Cerebellar nuclear complex (tissue), 1 donor: ENCODE measurements around the gene ENTHD1.
"Not testable (repeated sequence)": the region's sequence is repeated elsewhere in the genome, so short reads cannot be mapped to it uniquely, and the experiment has no call there.

Experiments used
- DNase-seq, 2 experiments: peaks; one replicate each; lab custom pipeline; 2025; lab: John Stamatoyannopoulos, UW

The ENTHD1 gene

DNA sequence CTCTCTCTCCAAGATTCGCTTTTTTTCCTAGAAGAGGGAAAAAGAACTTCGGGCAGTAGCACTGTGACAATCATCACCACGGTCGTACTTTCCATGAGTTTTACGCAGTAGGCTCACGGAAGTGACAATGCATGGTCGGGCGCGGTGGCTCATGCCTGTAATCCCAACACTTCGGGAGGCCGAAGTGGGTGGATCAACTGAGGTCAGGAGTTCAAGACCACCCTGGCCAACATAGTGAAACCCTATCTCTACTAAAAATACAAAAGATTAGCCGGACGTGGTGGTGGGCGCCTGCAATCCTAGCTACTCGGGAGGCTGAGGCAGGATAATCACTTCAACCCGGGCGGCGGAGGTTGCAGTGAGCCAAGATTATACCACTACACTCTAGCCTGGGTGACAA is 30.7 kb upstream of the ENTHD1 start:
- DNase-seq = no peak

DNA sequence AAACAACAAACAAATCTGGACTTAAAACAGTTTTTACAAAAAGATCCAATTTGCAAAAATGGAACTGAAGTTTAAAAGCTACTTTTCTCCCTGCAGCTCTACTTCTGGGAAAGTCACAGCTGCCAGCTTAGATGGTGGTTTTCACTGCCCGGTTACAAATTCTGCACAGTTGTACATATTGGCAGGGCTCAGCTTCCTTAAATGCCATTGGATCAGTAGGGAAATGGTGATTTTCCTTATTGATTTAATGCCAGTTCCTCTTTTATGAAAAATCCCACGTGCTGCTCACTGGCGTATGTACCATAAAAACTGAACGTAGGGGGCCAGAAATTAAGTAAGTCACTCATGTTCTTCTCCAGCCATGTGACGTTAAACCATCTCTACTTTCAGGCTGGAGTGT is 30.1 kb upstream of the ENTHD1 start:
- no peak for DNase-seq

DNA sequence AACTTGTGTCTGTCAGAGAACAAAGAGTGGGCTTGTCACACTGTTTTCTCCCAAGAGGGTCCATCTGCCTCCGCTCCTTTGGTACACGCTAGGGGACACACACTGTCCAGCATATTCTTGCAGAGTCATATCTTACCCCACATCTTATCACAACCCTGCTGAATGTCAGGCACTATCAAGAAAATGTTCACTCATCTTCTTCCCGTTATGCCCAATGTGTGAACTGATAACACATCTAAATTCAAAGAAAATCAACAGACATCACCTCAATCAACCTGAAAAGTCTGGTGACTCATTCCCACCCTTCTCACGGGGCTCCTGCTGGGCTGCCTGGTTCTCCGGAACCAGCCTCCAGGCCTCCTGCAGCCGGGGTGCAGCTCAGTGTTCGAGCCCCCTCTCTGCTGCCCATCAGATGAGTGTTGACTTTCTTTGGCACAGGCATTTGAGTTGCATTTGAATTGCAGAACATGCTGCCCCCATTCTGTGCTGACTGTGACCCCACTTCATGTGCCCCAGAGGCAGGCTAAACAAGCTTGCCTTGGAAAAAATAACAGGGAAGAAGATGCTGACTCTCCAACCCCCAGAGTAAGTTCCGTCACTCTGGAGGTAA is 26.7 kb upstream of the ENTHD1 start:
- no peak for DNase-seq

DNA sequence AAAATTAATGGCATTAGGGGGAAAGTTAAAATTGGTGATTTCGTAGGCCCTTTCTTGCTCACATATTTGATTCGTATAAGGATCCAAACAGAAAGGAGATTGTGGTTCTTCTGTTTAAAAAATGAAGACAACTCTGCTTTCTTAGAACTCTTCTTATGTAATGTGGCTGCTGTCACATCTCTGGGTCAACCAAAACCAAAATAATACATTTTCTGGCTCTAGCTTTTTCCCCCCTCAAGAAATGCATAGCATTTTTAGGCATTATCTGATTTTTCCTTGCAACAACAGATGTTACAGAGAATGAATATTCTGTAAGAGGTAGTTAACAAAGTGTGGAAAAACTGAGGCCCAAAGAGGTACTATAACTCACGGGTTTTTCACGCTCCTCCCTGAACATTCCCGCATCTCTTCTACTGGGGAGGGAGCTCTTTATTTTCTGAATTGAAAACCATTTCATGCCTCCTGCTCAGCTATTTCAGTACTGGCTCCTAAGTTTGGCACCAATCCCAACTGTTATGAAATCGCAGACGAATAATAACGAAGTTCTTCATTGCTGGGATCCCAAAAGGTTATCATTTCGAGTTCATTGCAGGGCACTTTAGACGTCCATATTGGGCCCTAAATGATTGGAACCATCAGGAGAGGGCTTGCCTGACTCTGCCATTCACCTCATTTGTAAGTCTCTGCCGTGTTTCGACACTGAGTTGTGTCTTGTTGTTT is 24.4 kb upstream of the ENTHD1 start:
- no peak for DNase-seq

DNA sequence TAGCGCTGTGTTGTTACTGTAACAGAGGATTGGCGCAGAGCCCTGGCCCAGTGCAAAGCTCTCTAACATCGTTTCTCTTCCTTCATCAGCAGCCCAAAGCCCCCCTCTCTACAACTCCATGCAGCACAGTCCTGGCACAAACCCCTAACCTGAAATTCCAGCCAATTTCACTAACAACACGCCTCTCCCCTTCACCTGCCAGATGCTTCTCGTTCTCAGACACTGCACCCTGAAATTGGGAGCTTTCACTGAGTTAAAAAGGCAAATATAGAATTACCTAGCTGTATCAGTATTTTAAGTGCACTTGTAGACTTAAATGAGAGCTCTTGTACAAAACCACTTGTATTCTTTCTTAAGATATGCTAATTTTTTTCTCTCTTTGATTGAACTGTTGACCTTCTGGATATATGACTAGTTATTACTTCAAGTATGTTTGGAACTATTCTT is 23.7 kb upstream of the ENTHD1 start:
- DNase-seq = no peak

DNA sequence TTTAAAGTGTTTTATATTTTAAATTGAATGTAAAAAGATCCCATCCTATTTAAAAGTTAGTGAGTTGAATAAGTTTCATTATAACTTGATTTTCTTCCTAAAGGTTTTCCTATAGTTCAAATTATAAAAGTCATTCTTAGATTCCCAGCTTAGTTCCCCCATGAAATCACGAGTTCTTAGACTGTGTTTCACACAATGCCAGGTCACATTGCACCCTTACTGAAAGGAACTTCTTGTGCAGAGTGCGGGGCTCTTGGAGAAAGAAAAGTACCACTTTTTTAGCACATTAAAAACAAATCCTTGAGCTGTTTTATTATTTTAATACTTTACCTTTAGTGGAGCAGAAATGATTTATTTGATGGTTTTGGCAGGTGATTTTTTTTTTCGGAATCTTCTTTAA is 22.9 kb upstream of the ENTHD1 start:
- no peak for DNase-seq

DNA sequence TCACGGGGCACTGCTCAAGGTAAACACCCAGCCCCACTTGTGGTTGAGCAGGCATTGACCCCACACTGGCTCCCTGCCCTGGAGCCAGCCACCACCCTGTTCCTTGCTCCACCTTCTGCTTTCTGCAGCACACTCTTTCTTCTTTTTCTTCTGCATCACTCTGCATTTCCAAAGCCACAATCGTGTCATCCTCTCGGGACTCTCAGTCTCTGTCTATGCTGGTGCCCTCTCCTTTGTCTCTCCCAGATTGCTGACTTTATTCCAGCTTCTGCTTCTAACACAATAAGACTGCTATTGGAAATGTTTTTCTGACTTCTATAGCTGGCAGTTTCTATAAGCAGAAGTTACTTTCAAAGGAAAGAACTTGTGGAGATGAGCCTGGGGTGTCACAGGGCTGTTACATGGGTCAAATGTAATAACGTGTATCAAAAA is 21.8 kb upstream of the ENTHD1 start:
- DNase-seq = no peak

DNA sequence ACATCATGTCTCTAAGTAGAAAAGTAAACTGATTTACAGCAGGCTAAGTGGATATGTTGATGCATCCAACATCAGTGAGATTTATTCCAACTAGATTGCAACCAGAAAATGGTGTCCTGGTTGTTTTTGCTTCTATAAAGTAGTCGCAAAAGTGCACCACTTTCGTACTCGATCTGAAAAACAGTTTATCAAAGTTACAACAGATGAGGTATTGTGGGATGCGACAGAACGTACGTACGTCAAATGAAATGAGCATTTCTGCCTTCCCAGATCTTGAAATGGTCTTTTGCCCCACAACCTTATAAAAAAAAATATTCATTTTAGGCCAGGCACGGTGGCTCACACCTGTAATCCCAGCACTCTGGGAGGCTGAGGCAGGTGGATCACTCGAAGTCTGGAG is 21.0 kb upstream of the ENTHD1 start:
- DNase-seq = no peak

DNA sequence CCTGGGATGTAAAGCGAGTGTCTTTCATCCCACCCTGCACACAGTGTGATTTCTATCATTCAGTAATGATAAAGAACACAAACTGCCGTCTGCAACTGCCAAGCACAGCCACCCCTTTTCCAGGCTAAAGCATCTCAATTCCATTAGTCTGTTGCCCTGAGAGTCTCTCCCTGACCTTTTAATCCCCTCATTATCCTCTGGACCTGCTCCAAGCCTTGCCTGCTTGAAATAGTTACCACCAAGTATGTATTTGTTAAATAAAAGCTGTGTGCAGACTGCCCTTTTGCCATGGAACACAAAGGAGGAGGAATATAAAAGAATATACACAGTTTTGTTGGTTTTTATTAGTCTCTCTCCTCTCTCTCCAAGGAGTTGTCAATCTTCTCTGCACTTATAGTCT is 20.3 kb upstream of the ENTHD1 start:
- no peak for DNase-seq

DNA sequence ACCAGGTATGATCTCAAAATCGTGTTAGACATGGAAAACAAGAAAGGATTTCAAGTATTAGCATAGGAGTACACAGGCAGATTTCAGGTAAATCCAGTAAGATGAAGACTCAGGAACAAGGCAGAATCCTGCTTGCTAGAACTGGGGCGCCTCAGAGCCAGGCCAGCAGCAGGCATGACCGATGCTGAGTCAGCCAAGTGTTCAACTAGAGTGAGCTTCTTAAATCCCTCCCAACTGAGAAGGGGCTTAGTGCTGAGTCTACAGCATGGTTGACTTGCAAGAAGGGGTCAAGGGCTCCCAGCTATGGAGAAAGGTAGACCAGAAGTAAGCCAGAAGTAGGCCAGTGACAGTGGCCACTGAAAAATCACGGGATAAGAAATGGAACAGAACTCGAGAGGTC is 19.8 kb upstream of the ENTHD1 start:
- DNase-seq = no peak

DNA sequence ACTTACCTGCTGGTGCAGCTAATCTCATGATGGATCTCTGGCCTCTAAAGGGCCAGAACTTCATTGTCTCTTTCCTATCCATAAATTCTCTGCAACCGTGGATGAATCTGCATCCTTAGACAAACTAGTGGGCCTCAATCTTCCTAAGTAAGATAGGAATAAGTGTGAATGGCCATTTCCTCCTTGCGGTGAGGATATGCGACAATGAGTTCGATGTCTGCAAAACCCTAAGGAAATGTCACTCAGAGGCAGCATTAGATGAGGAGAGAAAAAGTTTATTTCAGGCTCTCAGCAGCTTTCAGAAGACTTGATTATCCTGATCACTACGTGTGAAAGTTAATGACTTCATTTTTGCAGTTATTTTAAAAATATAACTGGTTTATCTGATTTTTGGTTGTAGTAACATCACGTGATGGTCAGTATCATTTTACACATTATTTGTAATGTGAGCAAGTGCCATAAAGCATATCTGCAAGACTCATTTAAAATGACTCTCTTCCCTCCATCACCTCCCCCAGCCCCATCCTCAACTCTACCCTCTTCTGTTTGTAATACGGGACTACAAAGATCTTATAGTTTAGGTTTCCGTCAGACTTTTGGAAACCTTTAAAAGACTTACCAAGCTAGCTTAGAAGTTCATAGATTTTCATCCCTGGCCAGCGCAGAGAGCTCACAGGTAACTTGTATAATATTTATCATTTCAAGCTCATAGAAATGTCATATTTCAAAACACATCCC is 17.5 kb upstream of the ENTHD1 start:
- no peak for DNase-seq

DNA sequence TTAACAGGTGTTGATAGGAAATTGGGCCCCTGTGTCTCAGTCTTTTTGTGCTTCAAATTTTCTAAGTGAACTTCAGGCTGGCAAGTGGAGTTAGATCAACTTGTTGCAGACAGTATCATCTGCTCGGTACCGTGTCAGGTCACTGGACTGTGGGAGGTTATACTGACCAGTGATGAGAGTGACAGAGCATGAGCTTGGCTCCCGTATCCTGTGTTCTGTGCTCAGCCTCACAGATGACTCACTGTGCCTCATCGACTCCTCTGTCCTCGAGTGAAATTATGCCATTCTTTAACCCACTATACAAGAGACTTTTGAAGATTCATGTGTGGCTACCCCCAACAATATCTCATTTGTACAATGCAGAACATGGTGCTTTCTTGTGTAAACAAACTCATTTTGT is 15.2 kb upstream of the ENTHD1 start:
- DNase-seq = no peak

DNA sequence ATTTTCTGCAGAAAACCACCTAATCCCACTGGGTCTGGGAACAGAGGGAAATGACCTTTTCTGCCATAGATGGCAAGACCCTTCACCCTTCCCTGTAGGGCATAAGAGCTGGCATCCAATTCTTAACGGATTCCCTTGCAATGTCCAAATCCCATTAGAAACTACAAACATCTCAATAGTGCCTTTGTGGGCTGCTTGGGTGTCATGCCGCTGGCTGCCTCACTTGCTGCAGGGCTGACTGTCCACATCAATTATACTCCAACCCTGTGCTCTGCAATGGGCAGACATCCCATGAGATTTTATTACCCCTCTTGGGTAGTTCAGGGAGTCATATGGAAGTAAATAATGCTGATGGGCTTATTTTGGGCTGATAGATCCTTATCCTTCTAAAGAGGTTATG is 14.6 kb upstream of the ENTHD1 start:
- DNase-seq = no peak

DNA sequence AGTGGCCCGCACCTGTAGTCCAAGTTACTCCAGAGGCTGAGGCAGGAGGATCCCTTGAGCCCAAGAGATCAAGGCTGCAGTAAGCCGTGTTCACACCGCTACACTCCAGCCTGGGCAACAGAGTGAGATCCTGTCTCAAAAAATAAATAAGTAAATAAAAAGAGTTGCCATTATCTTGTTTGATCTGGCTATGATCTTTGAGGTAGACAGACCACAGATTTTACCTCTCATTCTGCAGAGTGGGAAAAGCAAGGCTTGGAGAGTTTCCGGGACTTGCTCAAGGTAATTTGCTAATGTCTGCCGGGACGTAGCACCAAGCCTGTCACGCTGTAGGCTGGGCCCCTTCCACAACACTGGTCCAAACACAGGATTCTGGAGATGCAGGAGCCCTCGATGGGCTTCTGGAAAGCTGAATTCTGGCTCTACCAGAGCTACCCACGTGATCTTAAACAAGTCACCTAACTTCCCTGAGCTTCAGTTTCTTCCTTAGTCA is 14.1 kb upstream of the ENTHD1 start:
- no peak for DNase-seq

DNA sequence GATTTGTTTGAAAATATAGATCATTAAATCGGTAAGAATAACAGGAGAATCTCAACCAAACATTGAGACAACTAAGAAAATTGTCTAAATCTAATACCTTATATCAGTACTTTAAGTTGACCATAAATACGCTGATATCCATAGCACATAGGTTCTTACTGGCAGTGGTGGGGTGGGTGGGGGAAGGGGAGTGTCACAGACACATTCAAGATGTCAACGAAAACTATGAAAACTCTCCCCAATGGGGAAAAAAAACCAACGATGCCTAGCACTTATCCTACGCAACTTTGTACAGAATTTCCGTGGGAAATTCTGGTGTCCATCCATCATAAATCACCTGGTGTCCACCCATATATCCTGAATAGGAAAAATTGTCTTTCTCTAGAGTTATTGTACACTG is 13.5 kb upstream of the ENTHD1 start:
- no peak for DNase-seq

DNA sequence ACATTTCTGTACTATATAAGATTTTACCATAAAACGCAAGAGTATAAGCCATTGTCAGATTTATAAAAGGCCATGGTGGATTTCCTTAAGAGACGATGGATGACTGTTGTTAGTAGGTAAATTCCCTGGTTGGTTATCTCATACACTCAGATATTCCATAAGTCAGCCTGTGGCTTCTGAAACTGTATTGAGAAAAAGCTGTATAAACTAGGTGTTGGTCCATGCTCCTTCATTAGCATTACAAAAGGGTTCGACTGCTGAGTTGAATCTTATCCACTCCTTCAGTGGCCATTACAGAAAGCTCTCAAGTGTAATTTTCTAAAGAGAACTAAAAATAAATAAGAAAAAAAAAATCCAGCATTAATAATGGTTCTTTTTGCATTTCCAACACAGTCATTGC is 12.6 kb upstream of the ENTHD1 start:
- no peak for DNase-seq

DNA sequence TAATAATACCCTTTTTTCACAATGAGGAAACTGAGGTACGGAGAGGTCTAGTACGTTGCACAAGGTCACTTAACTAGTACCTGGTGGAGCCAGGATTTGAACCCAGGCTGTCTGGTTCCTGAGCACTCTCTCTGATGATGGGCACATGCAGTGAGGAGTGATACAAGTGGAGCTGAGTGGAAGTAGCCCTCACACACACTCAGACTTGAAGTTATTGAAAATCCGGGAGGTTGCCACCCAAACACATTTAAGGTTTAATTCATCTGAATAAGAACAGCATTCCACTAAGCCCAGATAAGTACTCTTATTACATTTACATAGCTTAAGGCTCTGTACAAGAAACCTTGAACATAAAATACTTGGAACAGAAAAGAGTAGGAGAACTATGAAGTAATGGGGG is 12.1 kb upstream of the ENTHD1 start:
- no peak for DNase-seq

DNA sequence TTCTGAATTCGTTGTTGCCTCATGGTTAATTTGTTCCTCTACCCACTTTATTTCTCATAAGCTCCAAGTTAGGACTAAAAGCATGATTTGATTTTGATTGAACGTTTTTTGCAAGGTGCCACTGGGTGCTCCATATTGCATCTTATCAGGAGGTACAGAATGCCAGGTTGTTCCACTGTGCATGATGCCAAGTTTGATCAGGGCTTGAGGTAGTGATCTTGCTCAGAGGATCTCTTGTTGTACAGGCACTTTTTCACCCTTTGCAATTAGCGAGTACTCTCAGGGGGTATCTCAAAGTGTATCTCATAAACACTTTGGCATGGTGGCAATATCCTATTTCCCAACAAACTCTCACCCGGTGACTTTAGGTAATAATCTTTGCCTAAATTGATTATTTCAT is 11.3 kb upstream of the ENTHD1 start:
- no peak for DNase-seq

DNA sequence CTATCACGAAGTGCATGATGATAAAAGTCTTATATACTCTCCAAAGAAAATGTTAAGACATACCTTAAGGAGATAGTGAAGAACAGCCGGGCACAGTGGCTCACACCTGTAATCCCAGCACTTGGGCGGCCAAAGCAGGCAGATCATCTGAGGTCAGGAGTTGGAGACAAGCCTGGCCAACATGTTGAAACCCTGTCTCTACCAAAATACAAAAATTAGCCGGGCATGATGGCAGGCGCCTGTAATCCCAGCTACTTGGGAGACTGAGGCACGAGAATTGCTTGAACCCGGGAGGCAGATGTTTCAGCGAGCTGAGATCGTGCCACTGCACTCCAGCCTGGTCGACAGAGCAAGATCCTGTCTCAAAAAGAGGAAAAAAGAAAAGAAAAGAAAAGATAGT is 10.5 kb upstream of the ENTHD1 start:
- DNase-seq = not testable (repeated sequence)

DNA sequence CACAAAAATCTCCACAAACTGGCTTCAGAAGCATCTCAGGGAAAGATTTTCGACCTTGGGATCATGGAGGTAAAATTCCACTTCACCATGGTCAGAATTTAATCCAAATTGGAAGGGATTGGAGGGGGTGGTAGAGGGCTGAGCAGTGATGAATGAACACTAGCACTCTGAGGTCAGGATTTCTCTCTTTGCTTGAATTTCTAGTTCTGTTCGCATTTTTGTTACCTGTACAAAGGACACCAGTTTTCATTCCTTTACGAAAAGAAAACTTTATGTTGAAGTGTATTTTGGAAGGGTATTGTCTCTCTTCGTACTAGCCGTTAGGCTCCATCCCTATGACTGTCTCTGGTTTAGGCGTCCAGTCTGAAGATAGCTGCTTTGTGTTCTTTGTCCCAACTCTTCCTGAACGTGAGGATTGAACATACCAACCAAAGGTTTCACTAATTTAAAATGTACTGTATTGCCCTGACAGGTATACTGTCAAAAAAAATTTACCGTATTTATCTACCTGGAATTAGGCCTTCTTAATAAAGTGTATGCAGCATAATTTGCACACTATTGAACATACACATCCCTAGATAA is 8.1 kb upstream of the ENTHD1 start:
- DNase-seq = no peak

DNA sequence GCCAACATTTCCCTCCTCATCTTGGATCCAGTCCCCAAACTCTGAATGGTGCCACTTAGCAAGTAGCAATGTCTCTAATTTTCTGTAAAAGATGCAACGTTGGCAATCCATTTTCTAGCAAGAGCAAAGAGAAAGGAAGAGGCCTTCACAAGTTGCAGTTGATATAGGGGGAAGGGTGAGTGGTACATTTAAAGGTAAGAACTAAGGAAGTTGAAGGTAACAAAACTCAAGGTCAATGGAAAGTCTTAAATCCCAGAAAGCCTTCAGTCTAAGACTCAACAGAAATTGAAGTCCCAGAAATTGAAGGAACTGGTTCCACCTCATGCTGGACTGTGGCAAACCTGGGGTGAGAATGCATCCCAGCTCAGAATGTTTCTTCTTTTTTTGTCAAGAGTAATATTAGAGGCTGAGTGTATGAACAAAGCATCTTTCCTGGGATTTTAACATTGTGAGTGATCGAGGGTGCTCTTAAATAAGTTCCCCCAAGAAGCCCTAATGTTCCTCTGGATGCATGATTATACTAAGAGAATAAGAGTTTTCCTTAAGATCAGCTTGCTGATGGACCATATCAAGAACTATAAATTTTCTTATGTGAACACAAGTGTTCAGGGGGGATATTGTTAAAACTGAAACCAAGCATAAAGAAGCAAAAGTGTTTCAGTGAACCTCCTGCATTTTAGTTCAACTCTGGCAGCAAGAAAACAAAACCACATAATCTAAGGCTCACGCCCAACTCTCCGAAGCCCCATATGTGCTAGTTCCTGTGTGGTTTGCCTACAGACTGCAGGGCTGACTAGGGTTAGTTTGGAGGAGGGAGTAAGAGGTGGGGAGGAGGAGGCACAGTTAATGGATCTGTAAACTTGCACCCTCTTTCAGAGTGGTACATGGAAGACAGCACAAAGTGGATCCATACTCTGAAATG is 7.0 kb upstream of the ENTHD1 start, which contains the start of gene GRAP2:
TSS of gene GRAP2 (plus strand) at position 779 of the 922 bp plus-strand sequence. CDS start 46,023 bp downstream, outside the sequence.
- no peak for DNase-seq
